RWPE2 (cell line): ENCODE data around the gene SCRG1.
A peak's percentile ranks its signal among the peaks of the same experiment; 100 is the strongest.

Experiments
- ATAC-seq: fragments of 200-7000 bp; cut with Tn5 transposase; 3 replicates; pipeline ENCODE4 v1.9.1; 2021; ENCODE audit warnings: low read depth
- DNase-seq: peaks from one replicate; pipeline ENCODE4 v3.0.0-alpha.2; 2020; ENCODE audit warnings: low spot score
- H3K27ac ChIP-seq: fragments of 450-650 bp; 2 replicates; pipeline ENCODE4 v1.5.1; 2017; ENCODE audit warnings: mild to moderate bottlenecking; ENCODE audit not compliant: poor library complexity, severe bottlenecking
- H3K27me3 ChIP-seq: fragments of 250-450 bp; sonication (Bioruptor Pico); 2 replicates; pipeline ENCODE4 v1.5.1; 2021; ENCODE audit warnings: mild to moderate bottlenecking, moderate library complexity; ENCODE audit not compliant: insufficient read depth, poor library complexity, severe bottlenecking
- H3K36me3 ChIP-seq: fragments of 250-450 bp; sonication (Bioruptor Pico); 2 replicates; pipeline ENCODE4 v1.5.1; 2020; ENCODE audit warnings: low read depth, mild to moderate bottlenecking, moderate library complexity
- H3K4me1 ChIP-seq: fragments of 250-450 bp; sonication (Bioruptor Pico); 2 replicates; pipeline ENCODE4 v1.5.1; 2021; ENCODE audit warnings: mild to moderate bottlenecking, moderate library complexity; ENCODE audit not compliant: insufficient read depth, poor library complexity, severe bottlenecking
- H3K4me3 ChIP-seq: fragments of 250-450 bp; sonication (Bioruptor Pico); 2 replicates; pipeline ENCODE4 v1.5.1; 2021; ENCODE audit warnings: mild to moderate bottlenecking, moderate library complexity; ENCODE audit not compliant: severe bottlenecking
- H3K9me3 ChIP-seq: fragments of 250-450 bp; sonication (Bioruptor Pico); 2 replicates; pipeline ENCODE4 v1.5.1; 2021; ENCODE audit warnings: mild to moderate bottlenecking, moderate library complexity; ENCODE audit not compliant: severe bottlenecking
- TF ChIP-seq, protein P1 (sequence below): fragments of 450-650 bp; IDR thresholded peaks from one replicate; pipeline ENCODE4 v1.5.1; 2017; ENCODE audit warnings: mild to moderate bottlenecking, moderate library complexity; ENCODE audit not compliant: poor library complexity, severe bottlenecking

The SCRG1 gene

DNA sequence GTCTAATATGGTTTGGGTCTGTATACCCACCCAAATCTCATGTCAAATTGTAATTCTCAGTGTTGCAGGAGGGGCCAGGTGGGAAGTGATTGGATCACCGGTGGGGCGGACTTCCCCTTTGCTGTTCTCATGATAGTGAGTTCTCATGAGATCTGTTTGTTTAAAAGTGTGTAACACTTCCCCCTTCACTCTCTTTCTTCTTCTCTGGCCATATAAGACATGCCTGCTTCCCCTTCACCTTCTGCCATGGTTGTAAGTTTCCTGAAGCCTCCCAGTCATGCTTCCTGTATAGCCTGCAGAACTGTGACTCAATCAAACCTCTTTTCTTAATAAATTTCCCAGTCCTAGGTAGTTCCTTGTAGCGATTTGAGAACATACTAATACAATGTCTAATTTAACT, 19.7 kb upstream of the SCRG1 start:
- TF ChIP-seq, protein P1, sequence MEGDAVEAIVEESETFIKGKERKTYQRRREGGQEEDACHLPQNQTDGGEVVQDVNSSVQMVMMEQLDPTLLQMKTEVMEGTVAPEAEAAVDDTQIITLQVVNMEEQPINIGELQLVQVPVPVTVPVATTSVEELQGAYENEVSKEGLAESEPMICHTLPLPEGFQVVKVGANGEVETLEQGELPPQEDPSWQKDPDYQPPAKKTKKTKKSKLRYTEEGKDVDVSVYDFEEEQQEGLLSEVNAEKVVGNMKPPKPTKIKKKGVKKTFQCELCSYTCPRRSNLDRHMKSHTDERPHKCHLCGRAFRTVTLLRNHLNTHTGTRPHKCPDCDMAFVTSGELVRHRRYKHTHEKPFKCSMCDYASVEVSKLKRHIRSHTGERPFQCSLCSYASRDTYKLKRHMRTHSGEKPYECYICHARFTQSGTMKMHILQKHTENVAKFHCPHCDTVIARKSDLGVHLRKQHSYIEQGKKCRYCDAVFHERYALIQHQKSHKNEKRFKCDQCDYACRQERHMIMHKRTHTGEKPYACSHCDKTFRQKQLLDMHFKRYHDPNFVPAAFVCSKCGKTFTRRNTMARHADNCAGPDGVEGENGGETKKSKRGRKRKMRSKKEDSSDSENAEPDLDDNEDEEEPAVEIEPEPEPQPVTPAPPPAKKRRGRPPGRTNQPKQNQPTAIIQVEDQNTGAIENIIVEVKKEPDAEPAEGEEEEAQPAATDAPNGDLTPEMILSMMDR, result no peak
- H3K27ac ChIP-seq, result no peak overlapping the region
- no peak for DNase-seq

DNA sequence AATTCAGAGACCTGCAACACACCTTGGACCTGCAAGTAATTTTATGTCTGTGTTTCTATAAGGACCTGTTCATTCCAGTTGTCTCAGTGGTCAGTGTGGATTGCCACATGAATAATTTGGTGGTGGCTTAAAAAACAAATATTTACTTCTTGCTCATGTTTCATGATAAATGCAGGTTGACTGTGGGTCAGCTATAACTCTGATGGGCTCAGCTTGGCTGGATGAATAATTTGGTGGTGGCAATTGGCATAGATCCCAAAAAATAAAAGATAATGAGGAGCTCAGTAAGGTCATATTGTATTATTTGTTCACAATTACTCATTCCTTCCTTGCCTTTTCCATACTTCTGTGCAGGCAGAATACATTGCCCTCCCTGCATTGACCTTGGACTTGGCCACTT, 18.9 kb upstream of the SCRG1 start:
- Histone ChIP-seq H3K36me3 (no peaks in the 10 kb centered on the region), H3K27ac (no peak overlapping the region), H3K4me1 (peaks cover 8% of the 10 kb centered on the region), H3K27me3 (no peaks in the 10 kb centered on the region), H3K4me3 (no peak overlapping the region), H3K9me3 (no peaks in the 10 kb centered on the region)
- DNase-seq (no peak), ATAC-seq (no peak)
- TF ChIP-seq, protein P1, result no peak

More for the DNA sequence above, 19.7 kb upstream of the SCRG1 start:
- no peak overlapping the region for H3K4me3 ChIP-seq
- ATAC-seq, result no peak
- H3K27me3 ChIP-seq, result no peaks in the 10 kb centered on the region
- no peaks in the 10 kb centered on the region for H3K36me3 ChIP-seq
- peaks cover 8% of the 10 kb centered on the region for H3K4me1 ChIP-seq
- no peaks in the 10 kb centered on the region for H3K9me3 ChIP-seq

DNA sequence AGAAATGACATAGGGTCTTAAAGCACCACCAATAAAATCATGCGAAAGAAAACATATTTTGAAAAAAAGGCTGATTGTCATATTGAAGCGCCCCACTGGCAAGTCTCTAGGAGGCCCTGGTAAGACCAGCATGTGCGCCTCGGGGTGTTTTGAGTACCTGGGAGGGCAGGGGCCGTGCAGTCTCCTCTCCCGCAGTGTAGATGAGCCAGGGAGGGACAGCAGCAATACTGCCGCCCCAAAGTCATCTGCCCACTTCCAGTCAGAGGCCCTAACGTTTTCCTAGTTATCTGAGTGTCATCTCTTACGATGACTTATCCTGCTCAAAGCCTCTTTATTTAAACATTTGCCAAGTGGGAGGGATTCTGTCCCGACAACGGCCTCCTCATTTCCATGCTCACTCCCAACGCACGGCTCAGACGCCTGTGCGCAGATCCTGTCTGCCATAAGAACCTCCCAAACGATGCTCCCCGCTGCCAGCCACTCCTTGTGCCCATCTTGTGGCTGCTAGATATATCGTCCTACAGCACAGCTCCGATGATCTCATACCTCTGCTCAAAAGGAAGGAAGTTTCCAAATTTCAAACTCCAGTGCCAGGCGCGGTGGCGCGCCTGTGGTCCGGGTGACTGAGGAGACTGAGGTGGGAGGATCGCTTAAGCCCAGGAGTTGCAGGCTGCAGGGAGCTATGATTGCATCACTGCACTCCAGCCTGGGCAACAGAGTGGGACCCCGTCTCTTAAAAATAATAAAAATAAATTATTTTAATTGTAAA, 17.2 kb upstream of the SCRG1 start:
- no peak for ATAC-seq
- Histone ChIP-seq H3K27me3 (no peaks in the 10 kb centered on the region), H3K36me3 (no peaks in the 10 kb centered on the region), H3K4me1 (peaks cover 8% of the 10 kb centered on the region), H3K9me3 (no peaks in the 10 kb centered on the region), H3K27ac (no peak overlapping the region), H3K4me3 (no peak overlapping the region)
- no peak for DNase-seq
- TF ChIP-seq, protein P1, result no peak

DNA sequence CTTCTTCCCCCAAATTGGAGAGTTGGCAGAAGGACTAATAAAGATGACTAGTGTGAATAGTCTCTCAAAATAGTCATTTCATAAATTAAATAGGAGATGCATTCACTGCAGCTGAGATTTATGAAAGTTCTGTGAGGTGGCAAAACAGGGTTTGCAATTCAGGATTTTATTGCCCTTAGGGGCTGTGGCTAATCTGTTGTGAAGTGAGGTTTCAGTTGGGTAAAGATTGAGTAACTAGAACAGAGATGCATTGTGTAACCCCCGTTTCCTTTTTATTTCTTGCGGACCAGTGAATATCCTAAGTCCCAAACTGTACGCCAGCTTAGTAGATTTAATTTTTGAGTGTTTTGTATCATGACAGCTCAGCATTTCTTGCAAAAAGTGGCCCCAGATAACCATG, 16.2 kb upstream of the SCRG1 start:
- TF ChIP-seq, protein P1, result no peak
- Histone ChIP-seq H3K27ac (no peak overlapping the region), H3K4me3 (no peak overlapping the region), H3K4me1 (peaks cover 8% of the 10 kb centered on the region), H3K27me3 (no peaks in the 10 kb centered on the region), H3K36me3 (no peaks in the 10 kb centered on the region), H3K9me3 (no peaks in the 10 kb centered on the region)
- DNase-seq, result no peak
- peak; percentile 78 for ATAC-seq

DNA sequence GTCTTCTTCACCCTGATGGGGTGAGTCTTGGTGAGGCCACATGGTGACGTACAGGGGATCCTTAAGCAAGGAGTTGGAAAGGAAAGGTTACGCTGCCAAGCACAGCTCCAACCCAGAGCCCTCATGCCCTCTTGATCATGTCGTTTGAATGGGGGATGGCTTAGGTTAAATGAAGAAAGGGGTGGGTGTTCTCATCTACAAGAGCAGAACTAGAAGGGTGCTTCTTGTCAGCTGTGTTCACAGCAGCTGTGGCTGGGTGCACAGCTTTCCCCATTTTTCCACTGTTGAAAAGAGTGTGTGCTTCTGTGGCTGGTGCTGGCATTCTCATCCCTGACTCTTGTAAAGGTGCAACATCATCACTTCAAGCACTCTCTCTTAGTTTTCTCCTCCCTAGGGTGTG, 15.5 kb upstream of the SCRG1 start:
- Histone ChIP-seq H3K4me1 (peaks cover 8% of the 10 kb centered on the region), H3K36me3 (no peaks in the 10 kb centered on the region), H3K27me3 (no peaks in the 10 kb centered on the region), H3K9me3 (no peaks in the 10 kb centered on the region), H3K4me3 (no peak overlapping the region), H3K27ac (no peak overlapping the region)
- TF ChIP-seq, protein P1, result no peak
- no peak for ATAC-seq
- DNase-seq, result no peak
